Suprapubic skin (tissue), 4 donors: ENCODE results near the gene SPATA32. TPM values are rescaled to one million over a fixed set of nuclear protein-coding genes. Genes with fewer than 3 reads are reported as not detected.

Source experiments
- DNase-seq, 2 donors: peaks; one replicate each; pipeline ENCODE4 v3.0.0-alpha.2; 2019; ENCODE audit warnings: low spot score in 2 of 2
- H3K27ac ChIP-seq: fragments of 200-600 bp; sonication (generic); one replicate; pipeline ENCODE4 v1.5.1; 2019
- H3K27me3 ChIP-seq: fragments of 200-600 bp; sonication (generic); one replicate; pipeline ENCODE4 v1.5.1; 2019
- H3K36me3 ChIP-seq: fragments of 200-600 bp; sonication (generic); one replicate; pipeline ENCODE4 v1.5.1; 2019
- H3K4me1 ChIP-seq: fragments of 200-600 bp; sonication (generic); one replicate; pipeline ENCODE4 v1.5.1; 2019
- H3K4me3 ChIP-seq: fragments of 200-600 bp; sonication (generic); one replicate; pipeline ENCODE4 v1.5.1; 2019; ENCODE audit warnings: mild to moderate bottlenecking
- H3K9me3 ChIP-seq: fragments of 200-600 bp; sonication (generic); one replicate; pipeline ENCODE4 v1.5.1; 2019
- CTCF ChIP-seq, 2 donors: fragments of 200-600 bp in 1 of 2; fragments of 450-650 bp in 1 of 2; sonication (generic) in 1 of 2; IDR thresholded peaks; one replicate each; pipeline ENCODE4 v1.5.1; 2016 to 2019; ENCODE audit warnings: antibody characterized with exemption in 2 of 2, mild to moderate bottlenecking in 1 of 2, moderate library complexity in 1 of 2
- EP300 ChIP-seq: sonication (generic); formaldehyde crosslinking; IDR thresholded peaks from one replicate; pipeline ENCODE4 v1.6.1; 2017; ENCODE audit warnings: antibody characterized with exemption
- POLR2A ChIP-seq, 2 donors: fragments of 450-650 bp; IDR thresholded peaks; one replicate each; pipeline ENCODE4 v1.6.1; 2017; ENCODE audit warnings: antibody characterized with exemption in 2 of 2, mild to moderate bottlenecking in 2 of 2, moderate library complexity in 2 of 2
- POLR2AphosphoS5 ChIP-seq, 3 donors: sonication (generic); formaldehyde crosslinking; IDR thresholded peaks; one replicate each; pipeline ENCODE4 v1.6.1; 2017; ENCODE audit warnings: antibody characterized with exemption in 3 of 3
- WGBS: methylation state at CpG from one replicate; pipeline ENCODE4 v1.1.5; 2018; 5-methylcytosine and 5-hydroxymethylcytosine counted together
- total RNA-seq, 4 donors: library from RNA; depleted of rRNA; stranded (reverse); fragments of >200 nt; gene quantifications; one replicate each; pipeline ENCODE4 v1.1.0, GENCODE V29; 2016

The SPATA32 gene
- total RNA-seq, 4 donors from 2014 or later: not detected

- Histone ChIP-seq H3K4me3 (no peak overlapping the region), H3K4me1 (peaks cover 69% of the 10 kb centered on the region), H3K9me3 (no peaks in the 10 kb centered on the region), H3K36me3 (peaks cover 54% of the 10 kb centered on the region), H3K27ac (no peak overlapping the region), H3K27me3 (no peaks in the 10 kb centered on the region)
- DNase-seq: peak in 1 of 2 donors; percentile 41
- no peak for TF ChIP-seq CTCF (IDR thresholded peaks at IDR 0.05)
- WGBS: 69% methylated on average over 7 of the region's 10 CpGs
Measured at GRCh38 chr17:45288825-45289224, 26.9 kb upstream of the SPATA32 start.

- peaks cover 60% of the 10 kb centered on the region for H3K4me1 ChIP-seq
- no peak for TF ChIP-seq EP300
- TF ChIP-seq CTCF (IDR thresholded peaks at IDR 0.05): no peak
- no peak overlapping the region for H3K27ac ChIP-seq
- no peak for DNase-seq
- 67% methylated on average over 7 of the region's 10 CpGs for WGBS
- H3K9me3 ChIP-seq: no peaks in the 10 kb centered on the region
- H3K36me3 ChIP-seq: peaks cover 64% of the 10 kb centered on the region
- no peaks in the 10 kb centered on the region for H3K27me3 ChIP-seq
- H3K4me3 ChIP-seq: no peak overlapping the region
Measured at GRCh38 chr17:45287526-45288500, 25.9 kb upstream of the SPATA32 start.

GRCh38 chr17:45286286-45286685, 24.4 kb upstream of the SPATA32 start:
- no peaks in the 10 kb centered on the region for H3K9me3 ChIP-seq
- TF ChIP-seq POLR2AphosphoS5 (IDR thresholded peaks at IDR 0.05) (no peak), POLR2A (IDR thresholded peaks at IDR 0.05) (no peak), CTCF (IDR thresholded peaks at IDR 0.05) (no peak), EP300 (no peak)
- H3K4me3 ChIP-seq: no peak overlapping the region
- no peaks in the 10 kb centered on the region for H3K27me3 ChIP-seq
- no peak overlapping the region for H3K27ac ChIP-seq
- DNase-seq: no peak
- H3K4me1 ChIP-seq: peaks cover 45% of the 10 kb centered on the region
- 93% methylated on average over 4 of the region's 5 CpGs for WGBS
- peaks cover 73% of the 10 kb centered on the region for H3K36me3 ChIP-seq

- Histone ChIP-seq H3K36me3 (peaks cover 79% of the 10 kb centered on the region), H3K27ac (no peak overlapping the region)
- TF ChIP-seq EP300 (no peak), POLR2A (IDR thresholded peaks at IDR 0.05) (no peak), POLR2AphosphoS5 (IDR thresholded peaks at IDR 0.05) (no peak), CTCF (IDR thresholded peaks at IDR 0.05) (no peak)
Measured at GRCh38 chr17:45284176-45285140, 22.6 kb upstream of the SPATA32 start.

GRCh38 chr17:45283711-45284110, 21.8 kb upstream of the SPATA32 start:
- Histone ChIP-seq H3K4me3 (no peak overlapping the region), H3K9me3 (no peaks in the 10 kb centered on the region), H3K27ac (no peak overlapping the region), H3K27me3 (no peaks in the 10 kb centered on the region), H3K36me3 (peaks cover 72% of the 10 kb centered on the region), H3K4me1 (peaks cover 27% of the 10 kb centered on the region)
- 93% methylated on average over 9 of the region's 10 CpGs for WGBS
- peak in 1 of 2 donors; percentile 48 for DNase-seq
- TF ChIP-seq EP300 (no peak), CTCF (IDR thresholded peaks at IDR 0.05) (no peak), POLR2A (IDR thresholded peaks at IDR 0.05) (no peak), POLR2AphosphoS5 (IDR thresholded peaks at IDR 0.05) (no peak)

More at GRCh38 chr17:45284176-45285140, 22.6 kb upstream of the SPATA32 start:
- Histone ChIP-seq H3K27me3 (no peaks in the 10 kb centered on the region), H3K4me1 (peaks cover 28% of the 10 kb centered on the region), H3K9me3 (no peaks in the 10 kb centered on the region), H3K4me3 (no peak overlapping the region)
- DNase-seq: peak; percentile 63 to 80
- whole genome bisulfite sequencing: 71% methylated on average over 21 of the region's 21 CpGs
